GM10266 (cell line): ENCODE results near the gene SPAG16.

Experiments
- DNase-seq: peaks from one replicate; pipeline ENCODE4 v3.0.0; 2012; ENCODE audit errors: extremely low spot score
- TF ChIP-seq, protein P1 (sequence below): IDR thresholded peaks from 2 replicates; pipeline ENCODE4 v1.5.1; 2012; ENCODE audit warnings: mild to moderate bottlenecking, low read depth; ENCODE audit not compliant: control insufficient read depth, insufficient read depth; ENCODE audit errors: missing control alignments

The SPAG16 gene

DNA sequence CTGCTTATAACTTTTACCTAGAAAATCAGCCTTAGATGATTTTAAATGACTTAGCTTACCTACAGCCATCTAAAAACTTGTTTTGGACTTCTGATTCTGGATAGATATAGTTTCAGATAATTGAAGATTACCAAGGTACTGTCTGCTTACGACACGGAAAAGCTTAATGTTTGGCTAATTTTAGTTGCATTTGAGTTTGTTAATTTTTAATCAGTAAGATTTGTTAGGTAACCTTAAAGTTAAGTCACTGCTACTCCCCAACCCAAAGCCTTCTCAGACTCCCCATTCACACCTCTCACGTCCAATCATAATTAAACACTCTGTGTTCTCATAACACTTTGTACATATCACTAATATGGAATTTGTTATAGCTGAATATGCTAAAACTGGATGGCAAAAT lies 936.0 kb downstream of the SPAG16 start:
- DNase-seq = no peak
- TF ChIP-seq, protein P1, sequence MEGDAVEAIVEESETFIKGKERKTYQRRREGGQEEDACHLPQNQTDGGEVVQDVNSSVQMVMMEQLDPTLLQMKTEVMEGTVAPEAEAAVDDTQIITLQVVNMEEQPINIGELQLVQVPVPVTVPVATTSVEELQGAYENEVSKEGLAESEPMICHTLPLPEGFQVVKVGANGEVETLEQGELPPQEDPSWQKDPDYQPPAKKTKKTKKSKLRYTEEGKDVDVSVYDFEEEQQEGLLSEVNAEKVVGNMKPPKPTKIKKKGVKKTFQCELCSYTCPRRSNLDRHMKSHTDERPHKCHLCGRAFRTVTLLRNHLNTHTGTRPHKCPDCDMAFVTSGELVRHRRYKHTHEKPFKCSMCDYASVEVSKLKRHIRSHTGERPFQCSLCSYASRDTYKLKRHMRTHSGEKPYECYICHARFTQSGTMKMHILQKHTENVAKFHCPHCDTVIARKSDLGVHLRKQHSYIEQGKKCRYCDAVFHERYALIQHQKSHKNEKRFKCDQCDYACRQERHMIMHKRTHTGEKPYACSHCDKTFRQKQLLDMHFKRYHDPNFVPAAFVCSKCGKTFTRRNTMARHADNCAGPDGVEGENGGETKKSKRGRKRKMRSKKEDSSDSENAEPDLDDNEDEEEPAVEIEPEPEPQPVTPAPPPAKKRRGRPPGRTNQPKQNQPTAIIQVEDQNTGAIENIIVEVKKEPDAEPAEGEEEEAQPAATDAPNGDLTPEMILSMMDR = no peak

DNA sequence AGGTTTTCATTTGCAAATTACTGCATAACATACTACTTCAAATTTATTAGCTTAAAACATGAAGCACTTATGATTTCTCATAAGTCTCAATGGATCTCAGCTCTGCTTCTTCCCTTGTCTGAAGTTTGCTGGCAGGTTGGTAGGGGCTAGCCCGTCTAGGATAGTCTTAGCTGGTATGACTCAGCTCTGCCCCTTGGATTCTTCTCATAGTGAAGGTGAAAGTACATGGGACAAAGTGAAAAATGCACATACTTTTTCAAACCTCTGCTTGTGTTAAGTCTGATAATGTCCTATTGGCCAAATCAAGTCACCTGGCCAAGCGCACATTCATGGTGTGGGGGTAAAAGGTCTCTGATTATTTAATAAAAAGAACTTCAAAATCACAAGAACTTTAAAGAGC lies 941.8 kb downstream of the SPAG16 start:
- no peak for DNase-seq
- TF ChIP-seq, protein P1 = no peak

DNA sequence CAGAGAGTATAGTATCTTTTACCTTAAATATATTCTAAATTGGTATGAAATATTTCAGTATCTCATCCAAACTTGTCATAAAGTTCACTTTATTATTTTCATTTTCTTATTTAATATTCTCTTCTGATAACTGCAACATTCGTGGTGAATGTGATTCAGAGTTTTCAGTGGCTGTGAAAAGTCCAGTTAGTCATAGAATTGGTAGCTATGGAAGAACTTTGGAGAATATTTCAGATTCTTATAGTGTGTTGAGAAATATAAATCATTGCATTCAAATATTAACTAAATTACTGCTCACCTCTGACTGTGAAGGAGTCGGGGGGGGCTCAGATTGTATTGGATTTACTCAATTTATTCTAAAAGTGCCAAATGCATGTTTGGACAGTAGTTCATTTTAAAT lies 948.0 kb downstream of the SPAG16 start:
- TF ChIP-seq, protein P1 = no peak
- DNase-seq = no peak

DNA sequence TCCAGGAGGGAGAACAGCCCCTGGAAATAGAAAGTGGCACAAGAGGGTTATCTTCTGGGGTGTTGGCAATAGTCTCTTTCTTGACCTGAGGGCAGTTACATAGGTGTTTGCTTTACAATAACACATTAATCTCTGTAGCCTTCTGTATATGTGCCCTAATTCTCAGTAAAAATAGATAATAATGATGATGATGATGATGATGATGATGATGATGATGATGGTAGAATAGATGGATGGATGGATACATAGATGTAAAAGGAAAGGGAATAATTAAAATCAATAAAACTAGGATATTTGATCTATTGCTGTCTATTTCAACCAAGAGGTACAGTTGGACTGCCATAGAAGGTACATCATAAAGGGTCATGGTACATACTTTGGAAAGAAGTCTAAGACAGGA lies 948.9 kb downstream of the SPAG16 start:
- TF ChIP-seq, protein P1 = no peak
- no peak for DNase-seq

DNA sequence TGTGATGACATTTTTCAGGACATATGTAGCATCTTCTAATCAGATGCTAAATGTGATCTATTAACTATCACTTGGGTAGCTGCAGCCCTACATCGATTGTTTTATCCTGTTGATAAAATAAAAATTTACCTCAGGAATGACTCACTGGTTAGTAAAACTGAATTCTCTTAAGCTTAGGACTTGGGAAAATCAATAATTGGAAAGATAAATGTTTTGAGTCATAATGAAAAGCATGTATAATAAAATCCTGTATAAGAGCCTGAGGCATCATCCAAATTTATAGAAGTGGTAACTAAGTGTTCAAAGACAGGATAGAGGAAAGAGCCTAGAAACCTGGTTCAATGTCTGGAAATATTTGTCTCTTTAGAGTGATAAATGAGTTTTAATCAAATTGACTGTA lies 958.5 kb downstream of the SPAG16 start:
- TF ChIP-seq, protein P1 = no peak
- DNase-seq = no peak

DNA sequence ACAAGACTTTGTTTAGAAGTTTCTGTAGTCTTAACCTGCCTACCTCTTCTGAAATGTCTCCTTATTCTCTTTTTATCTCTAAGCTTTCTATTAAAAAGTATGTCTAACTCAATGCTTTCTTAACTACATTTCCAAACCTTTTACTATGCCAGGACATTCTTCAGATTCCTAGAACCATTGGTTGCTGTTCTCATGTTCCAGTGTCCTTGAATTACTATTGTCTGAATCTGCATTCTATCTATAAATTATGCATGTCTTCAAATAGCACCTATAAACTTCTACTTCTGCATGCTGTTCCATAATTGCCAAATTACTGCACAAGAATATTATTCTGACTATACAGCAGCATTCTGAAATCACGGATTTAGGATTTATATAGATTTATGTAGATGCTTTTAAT lies 960.6 kb downstream of the SPAG16 start:
- TF ChIP-seq, protein P1 = no peak
- DNase-seq = no peak

DNA sequence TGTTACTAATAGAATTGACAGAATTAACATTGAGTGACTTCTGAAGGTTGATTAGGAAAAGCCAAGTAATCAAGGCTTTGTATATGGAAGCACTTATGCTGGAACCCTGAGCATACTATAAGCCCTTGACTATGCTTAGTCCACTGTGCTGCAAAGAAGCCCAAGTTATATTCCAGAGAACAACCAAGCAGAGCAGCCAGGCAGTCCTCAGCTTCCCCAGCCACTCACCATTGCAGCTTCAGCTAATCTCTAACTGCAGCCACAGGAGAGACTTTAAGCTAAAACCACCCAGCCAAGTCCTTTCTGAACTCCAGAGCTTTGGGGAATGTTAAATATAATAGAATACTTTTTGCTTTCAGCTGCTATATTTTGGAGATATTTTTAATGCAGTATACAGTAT lies 962.2 kb downstream of the SPAG16 start:
- TF ChIP-seq, protein P1 = no peak
- DNase-seq = no peak

DNA sequence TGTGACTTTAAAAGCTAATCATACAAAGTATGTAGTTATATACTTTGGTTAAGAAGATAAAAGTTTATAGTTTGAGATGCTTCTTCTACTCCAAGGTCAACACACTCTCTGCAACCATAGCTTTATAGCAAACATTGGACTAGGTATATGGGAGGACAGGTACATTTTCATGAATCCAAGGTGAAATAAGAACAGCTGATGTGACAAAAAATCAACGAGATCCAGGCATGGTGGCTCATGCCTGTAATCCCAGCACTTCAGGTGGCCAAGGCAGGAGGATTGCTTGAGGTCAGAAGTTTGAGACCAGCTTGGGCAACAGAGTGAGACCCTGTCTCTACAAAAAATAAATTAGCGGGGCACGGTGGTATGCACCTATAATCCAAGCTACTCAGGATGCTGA lies 963.3 kb downstream of the SPAG16 start:
- TF ChIP-seq, protein P1 = no peak

More for the DNA sequence above, 963.3 kb downstream of the SPAG16 start:
- DNase-seq = no peak
